NCI-H2081 treated with DMSO at 0.1 percent for 48 hours (cell line): ENCODE results near the gene SST.

Experiments
- DNase-seq: peaks from one replicate; lab custom pipeline; 2025; lab: John Stamatoyannopoulos, UW

SST gene

DNA sequence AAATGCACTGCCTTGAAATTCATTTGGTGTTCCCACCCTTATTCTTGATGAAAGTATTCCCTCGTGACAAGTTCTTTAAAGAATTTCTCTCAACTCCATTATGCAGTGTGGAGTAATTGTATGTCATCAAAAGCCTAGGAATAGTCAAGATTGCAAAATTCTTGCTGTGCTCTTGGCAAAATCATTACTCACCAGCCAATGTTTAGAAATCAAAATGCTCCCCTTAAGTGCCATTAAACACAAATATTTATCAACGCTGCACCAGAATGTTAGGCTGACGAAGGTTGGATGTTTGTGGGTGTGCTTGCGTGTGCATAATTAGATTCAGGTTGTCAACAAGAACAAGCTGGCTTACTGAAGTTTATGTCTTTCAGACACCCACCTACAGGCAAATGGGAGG lies 40.5 kb downstream of the SST start:
- no peak for DNase-seq

GRCh38 chr3:187628169-187628568 lies 42.0 kb downstream of the SST start:
- no peak for DNase-seq

DNA sequence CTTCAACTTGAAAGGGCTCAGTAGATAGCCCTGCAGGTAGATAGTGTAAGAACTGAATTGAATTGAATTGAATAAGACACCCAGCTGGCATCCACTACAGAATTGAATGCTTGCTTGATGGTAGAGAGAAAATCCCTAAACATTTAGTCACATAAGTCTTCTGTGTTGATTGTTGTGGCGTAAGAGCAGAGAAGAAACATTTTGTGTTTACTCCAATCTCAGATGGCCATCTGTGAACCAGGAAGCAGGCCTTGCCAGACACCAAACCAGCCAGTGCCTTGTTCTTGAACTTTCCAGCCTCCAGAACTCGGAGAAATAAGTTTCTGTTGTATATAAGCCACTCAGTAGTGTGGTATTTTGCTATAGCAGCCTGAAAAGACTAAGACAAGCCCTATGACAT lies 43.6 kb downstream of the SST start:
- no peak for DNase-seq

DNA sequence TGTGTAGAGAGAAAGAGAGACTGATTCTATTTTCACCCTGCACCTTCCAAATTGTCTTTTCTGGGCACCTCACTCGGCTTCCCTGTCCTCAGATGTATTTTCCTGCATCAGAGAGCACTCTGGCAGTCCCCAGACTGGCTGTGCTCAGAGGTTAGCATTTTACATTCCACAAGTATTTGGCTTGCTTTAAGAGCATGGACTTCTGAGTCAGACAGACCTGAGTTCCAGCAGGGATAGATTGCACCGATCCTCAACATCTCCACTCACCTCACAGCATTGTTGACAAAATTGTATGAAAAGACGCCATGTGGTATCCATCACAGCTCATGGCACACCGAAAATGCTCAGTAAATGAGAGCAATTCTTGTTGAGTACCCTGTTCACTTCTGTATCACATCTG lies 45.6 kb downstream of the SST start:
- DNase-seq: no peak

GRCh38 chr3:187623285-187623814 lies 46.8 kb downstream of the SST start:
- no peak for DNase-seq

- DNase-seq: no peak
These were observed 48.3 kb downstream of the SST start for GRCh38 chr3:187621881-187622280.

DNA sequence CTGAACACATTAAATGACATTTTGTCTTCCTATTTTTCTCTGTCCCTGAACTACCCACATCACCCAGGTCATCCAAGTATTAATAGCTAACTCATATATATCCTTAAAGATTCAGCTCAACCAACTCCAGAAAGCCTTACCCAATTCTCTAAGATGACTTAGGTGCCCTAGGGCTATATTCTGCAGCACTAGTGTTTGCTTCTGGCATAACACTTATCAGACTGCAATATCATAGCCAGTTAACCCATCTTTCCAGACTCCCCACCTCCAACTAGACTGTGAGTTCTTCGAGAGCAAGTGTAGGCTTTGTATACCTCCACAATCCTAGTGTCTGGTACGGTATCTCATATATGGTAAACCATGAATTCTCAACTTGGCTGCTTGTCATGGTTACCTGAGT lies 50.7 kb downstream of the SST start:
- DNase-seq: no peak
